SK-N-SH (cell line): ENCODE data around the gene MAGEA9.

ENCODE experiments used
- CTCF ChIP-seq: fragments of 200-600 bp; sonication (generic); IDR thresholded peaks from 2 replicates; pipeline ENCODE4 v1.6.1; 2017; ENCODE audit warnings: antibody characterized with exemption, mild to moderate bottlenecking, moderate library complexity
- NFIC ChIP-seq: IDR thresholded peaks from 2 replicates; pipeline ENCODE4 v1.4.0; 2012; ENCODE audit warnings: borderline replicate concordance
- REST ChIP-seq: IDR thresholded peaks from 2 replicates; pipeline ENCODE4 v1.6.1; 2012; ENCODE audit warnings: mild to moderate bottlenecking, low read depth, low read length, moderate library complexity
- SMC3 ChIP-seq: IDR thresholded peaks from 2 replicates; pipeline ENCODE4 v1.6.1; 2012; ENCODE audit warnings: low read depth, low read length, improper control_type of control experiment
- USF2 ChIP-seq: fragments of 150-350 bp; IDR thresholded peaks from 2 replicates; pipeline ENCODE4 v1.6.1; 2017; ENCODE audit warnings: antibody characterized with exemption, low read length, low read depth, borderline replicate concordance
- ZBTB33 ChIP-seq: IDR thresholded peaks from 2 replicates; pipeline ENCODE4 v1.4.0; 2012; ENCODE audit warnings: low read depth, borderline replicate concordance

- TF ChIP-seq CTCF (no peak), USF2 (no peak), ZBTB33 (no peak), NFIC (no peak), REST (no peak), SMC3 (no peak)
Observed at GRCh38 chrX:149837167-149837566, 55.4 kb downstream of the MAGEA9 start.
